ENCODE data around the gene OTULIN. TPM values are rescaled to one million over a fixed set of nuclear protein-coding genes. Genes with fewer than 3 reads are reported as not detected.

Gene OTULIN
- total RNA-seq, 6 experiments from 2014 or later, result 25.2 to 34.8 (median 29.2) TPM

DNA sequence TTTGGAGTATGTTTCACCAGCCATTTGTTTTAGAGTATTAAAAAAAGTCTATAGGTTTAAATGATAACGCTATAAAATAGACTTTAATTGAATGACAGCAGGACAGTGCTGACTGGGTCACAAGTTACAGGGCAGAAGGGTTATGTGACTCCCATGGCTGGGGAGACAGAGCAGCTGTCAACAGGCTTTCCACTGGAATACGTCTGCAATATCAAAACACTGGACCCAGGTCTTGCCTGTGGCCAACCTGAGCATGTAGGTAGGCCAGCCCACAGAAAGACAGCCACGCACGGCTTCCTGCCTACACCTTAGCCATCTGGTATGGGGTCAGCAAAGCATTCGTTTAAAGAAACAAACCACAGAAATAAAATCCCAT, 80.7 kb downstream of the OTULIN start:
- ATAC-seq, result peak in 3 of 4 donors; percentile 24 to 70 (median 44)
- peaks cover 0 to 14% (median 1%) of the 10 kb centered on the region in 4 donors for H3K36me3 ChIP-seq
- WGBS (ENCODE audit: insufficient coverage, low coverage, low lambda C conversion rate, missing lambda C conversion rate), result 78% methylated on average over 4 of the region's 5 CpGs

DNA sequence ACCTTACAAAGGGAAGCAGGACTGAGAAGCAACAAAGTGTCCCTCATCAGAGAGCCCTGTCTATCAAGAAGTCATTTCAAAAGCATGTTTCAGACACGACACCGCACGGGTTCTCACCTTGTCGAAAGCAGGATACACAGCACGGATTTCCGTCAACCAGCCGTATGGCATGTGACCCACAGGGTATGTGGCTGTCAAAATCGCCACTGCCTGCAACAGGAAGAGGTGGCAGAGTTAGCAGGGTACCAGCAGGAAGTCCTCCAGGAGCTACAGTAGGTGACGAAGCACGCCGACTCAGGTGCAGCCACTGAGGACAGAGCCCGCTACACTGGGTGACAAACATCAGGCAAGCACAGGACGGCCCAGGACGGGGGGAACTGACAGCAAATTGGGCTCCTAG, 81.2 kb downstream of the OTULIN start:
- H3K27ac ChIP-seq, result no peak overlapping the region
- no peaks in the 10 kb centered on the region for H3K9me3 ChIP-seq
- no peak for TF ChIP-seq POLR2A (IDR thresholded peaks at IDR 0.05)
- TF ChIP-seq, protein P1, sequence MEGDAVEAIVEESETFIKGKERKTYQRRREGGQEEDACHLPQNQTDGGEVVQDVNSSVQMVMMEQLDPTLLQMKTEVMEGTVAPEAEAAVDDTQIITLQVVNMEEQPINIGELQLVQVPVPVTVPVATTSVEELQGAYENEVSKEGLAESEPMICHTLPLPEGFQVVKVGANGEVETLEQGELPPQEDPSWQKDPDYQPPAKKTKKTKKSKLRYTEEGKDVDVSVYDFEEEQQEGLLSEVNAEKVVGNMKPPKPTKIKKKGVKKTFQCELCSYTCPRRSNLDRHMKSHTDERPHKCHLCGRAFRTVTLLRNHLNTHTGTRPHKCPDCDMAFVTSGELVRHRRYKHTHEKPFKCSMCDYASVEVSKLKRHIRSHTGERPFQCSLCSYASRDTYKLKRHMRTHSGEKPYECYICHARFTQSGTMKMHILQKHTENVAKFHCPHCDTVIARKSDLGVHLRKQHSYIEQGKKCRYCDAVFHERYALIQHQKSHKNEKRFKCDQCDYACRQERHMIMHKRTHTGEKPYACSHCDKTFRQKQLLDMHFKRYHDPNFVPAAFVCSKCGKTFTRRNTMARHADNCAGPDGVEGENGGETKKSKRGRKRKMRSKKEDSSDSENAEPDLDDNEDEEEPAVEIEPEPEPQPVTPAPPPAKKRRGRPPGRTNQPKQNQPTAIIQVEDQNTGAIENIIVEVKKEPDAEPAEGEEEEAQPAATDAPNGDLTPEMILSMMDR (IDR thresholded peaks at IDR 0.05), result no peak
- no peaks in the 10 kb centered on the region for H3K27me3 ChIP-seq
- intact Hi-C loops (cut with DNase I), result no loop called here
- ATAC-seq, result peak in 2 of 4 donors; percentile 9 to 26
- DNase-seq, result no peak
- H3K36me3 ChIP-seq, result peaks cover 0 to 18% (median 1%) of the 10 kb centered on the region in 4 donors
- H3K4me1 ChIP-seq, result peaks cover 0 to 13% (median 0%) of the 10 kb centered on the region in 4 donors
- 84% methylated on average over 6 of the region's 14 CpGs for WGBS (ENCODE audit: insufficient coverage, low coverage, low lambda C conversion rate, missing lambda C conversion rate)
- H3K4me3 ChIP-seq, result no peak overlapping the region

More for the DNA sequence above, 80.7 kb downstream of the OTULIN start:
- no peak for DNase-seq
- Histone ChIP-seq H3K27me3 (no peaks in the 10 kb centered on the region), H3K4me1 (peaks cover 0 to 13% (median 0%) of the 10 kb centered on the region in 4 donors), H3K27ac (no peak overlapping the region), H3K9me3 (no peaks in the 10 kb centered on the region), H3K4me3 (no peak overlapping the region)
- TF ChIP-seq POLR2A (IDR thresholded peaks at IDR 0.05), result no peak
- TF ChIP-seq, protein P1 (IDR thresholded peaks at IDR 0.05), result no peak
- intact Hi-C loops (cut with DNase I), result no loop called here

DNA sequence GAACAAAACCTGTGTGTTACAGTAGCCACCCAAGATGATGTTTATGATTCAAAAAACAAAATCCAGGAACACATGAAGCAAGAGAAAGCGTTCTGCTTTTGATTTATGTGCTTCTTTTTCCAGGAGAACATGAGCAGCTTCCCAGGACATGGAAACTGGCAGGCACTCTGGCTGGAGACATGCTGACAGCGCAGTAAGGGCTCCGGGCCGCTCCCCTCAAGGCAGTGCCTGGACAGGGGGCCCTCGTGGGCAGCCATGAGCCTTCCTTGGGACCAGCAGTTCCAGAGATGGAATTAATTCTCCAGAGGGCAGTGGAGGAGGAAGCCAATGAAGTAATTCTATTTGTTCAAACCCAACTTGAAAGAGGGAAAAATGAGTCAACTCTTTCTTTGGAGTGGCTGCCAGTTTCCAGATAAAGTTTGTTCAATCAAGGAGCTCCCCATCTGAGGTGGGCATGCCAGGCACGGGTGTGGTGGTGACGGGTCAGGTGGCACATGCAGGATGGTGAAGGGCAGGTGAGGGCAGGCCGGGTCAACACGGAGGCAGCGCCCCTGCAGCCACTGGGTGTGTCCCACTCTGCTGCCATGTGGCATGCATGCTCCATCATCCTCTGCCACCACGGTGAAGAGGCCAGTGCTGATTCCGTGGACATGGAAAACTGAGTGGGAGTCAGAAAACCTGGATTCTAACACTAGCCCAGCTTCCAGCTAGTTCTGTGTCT, 83.8 kb downstream of the OTULIN start:
- peak in 1 of 4 donors; percentile 9 for ATAC-seq
- 92% methylated on average over 2 of the region's 12 CpGs for WGBS (ENCODE audit: insufficient coverage, low coverage, low lambda C conversion rate, missing lambda C conversion rate)
- TF ChIP-seq POLR2A (IDR thresholded peaks at IDR 0.05), result no peak
- TF ChIP-seq, protein P1 (IDR thresholded peaks at IDR 0.05), result no peak
- Histone ChIP-seq H3K9me3 (no peaks in the 10 kb centered on the region), H3K27me3 (no peaks in the 10 kb centered on the region), H3K27ac (no peak overlapping the region), H3K36me3 (peaks cover 0 to 10% (median 1%) of the 10 kb centered on the region in 4 donors), H3K4me1 (peaks cover 0 to 13% (median 0%) of the 10 kb centered on the region in 4 donors), H3K4me3 (no peak overlapping the region)
- no peak for DNase-seq
- intact Hi-C loops (cut with DNase I), result no loop called here

Other genes starting within 250 kb of the OTULIN start
- 1 to 10 TPM in 3 of 6 experiments, under 1 TPM in 3; 0.66 to 1.7 (median 1.2) TPM for gene OTULINL, start 82.9 kb upstream of the OTULIN start, total RNA-seq
- gene ANKH, start 207.1 kb downstream of the OTULIN start, total RNA-seq, result 100 to 1,000 TPM in 1 of 6 experiments, 10 to 100 TPM in 5; 38.5 to 121 (median 61.9) TPM

All from right lobe of liver (tissue), 6 donors.